Measurements from ENCODE around the gene CD82.

The CD82 gene

DNA sequence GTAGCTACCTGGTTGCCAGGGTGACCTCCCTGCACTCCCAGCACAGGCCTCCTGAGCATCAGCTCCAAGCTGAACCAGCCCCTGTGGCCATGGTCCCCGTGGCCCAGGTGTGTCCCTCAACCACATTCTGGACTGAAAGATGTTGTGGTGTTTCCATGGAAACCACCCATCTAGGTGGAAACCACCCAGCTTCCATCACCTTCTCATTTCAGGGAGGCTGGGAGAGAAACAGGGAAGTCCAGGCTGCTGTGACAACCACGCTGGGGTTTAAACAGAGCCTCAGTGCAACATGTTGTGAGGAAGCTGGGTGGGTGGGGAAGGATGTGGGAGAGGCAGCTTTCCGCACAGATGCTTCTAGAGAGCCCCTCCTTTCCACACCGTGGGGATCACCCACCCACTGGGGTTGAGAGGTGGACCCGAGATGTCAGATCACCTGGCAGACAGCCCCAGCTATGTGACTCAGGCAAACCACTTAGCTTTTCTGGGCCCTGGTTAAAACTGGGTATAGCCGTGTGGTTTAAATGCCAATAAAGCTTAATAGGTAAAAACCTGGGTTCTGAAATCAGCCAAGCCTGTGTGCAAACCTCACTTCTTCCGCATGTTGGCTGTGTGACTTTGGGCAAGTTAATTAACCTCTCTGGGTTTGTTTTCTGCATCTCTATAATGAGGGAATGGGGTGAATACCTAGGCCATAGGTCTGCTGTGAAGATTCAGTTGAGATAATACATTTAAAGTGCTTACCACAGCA is 46.4 kb downstream of the CD82 start:
- TF ChIP-seq, protein P1, sequence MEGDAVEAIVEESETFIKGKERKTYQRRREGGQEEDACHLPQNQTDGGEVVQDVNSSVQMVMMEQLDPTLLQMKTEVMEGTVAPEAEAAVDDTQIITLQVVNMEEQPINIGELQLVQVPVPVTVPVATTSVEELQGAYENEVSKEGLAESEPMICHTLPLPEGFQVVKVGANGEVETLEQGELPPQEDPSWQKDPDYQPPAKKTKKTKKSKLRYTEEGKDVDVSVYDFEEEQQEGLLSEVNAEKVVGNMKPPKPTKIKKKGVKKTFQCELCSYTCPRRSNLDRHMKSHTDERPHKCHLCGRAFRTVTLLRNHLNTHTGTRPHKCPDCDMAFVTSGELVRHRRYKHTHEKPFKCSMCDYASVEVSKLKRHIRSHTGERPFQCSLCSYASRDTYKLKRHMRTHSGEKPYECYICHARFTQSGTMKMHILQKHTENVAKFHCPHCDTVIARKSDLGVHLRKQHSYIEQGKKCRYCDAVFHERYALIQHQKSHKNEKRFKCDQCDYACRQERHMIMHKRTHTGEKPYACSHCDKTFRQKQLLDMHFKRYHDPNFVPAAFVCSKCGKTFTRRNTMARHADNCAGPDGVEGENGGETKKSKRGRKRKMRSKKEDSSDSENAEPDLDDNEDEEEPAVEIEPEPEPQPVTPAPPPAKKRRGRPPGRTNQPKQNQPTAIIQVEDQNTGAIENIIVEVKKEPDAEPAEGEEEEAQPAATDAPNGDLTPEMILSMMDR (conservative IDR thresholded peaks at IDR 0.05) = no peak
- H3K27ac ChIP-seq = no peak overlapping the region

DNA sequence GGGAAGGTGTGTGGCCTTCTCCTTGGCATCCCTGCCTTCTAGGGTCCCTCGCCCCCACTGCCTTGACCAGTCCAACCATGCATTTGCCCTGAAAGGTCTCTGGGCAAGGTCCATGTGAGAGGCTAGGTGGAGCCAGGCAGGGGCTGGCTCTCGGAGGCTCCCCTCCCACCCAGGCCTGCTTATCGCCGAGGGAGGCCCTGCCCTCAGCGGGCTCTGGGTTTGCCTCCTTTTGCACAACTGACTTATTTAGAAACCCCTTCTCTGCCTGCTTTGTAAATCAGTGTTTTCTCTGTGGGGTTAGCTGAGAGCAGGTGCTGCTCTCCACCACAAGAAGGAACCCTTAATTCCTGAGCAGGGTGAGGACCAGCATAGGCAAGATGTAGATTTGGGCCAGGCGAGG is 47.7 kb downstream of the CD82 start:
- no peak overlapping the region for H3K27ac ChIP-seq
- TF ChIP-seq, protein P1 (conservative IDR thresholded peaks at IDR 0.05) = no peak

DNA sequence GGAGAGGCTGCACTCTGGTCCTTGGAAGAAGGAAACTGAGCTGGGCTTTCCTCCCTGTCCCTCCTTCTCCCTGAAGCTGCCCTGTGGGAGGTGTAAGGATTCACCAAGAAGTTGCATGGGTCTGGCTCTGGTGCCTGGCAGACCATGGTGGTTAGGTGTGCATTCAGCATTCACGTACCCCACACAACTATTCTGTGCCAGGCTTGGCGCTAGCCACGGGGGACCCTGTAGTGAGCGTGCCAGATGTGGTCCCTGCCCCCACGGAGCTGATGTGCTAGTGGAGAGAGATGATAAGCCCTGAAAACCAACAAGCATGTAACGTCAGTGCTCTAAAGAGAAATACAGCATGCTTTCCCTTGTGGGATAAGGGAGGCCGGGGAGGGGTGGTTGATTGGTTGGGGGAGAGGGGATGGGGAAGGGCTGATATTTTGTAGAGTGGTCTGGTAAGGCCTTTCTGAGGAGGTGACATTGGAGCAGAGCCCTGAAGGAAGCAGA is 48.9 kb downstream of the CD82 start:
- TF ChIP-seq, protein P1 (conservative IDR thresholded peaks at IDR 0.05) = no peak
- H3K27ac ChIP-seq = no peak overlapping the region

DNA sequence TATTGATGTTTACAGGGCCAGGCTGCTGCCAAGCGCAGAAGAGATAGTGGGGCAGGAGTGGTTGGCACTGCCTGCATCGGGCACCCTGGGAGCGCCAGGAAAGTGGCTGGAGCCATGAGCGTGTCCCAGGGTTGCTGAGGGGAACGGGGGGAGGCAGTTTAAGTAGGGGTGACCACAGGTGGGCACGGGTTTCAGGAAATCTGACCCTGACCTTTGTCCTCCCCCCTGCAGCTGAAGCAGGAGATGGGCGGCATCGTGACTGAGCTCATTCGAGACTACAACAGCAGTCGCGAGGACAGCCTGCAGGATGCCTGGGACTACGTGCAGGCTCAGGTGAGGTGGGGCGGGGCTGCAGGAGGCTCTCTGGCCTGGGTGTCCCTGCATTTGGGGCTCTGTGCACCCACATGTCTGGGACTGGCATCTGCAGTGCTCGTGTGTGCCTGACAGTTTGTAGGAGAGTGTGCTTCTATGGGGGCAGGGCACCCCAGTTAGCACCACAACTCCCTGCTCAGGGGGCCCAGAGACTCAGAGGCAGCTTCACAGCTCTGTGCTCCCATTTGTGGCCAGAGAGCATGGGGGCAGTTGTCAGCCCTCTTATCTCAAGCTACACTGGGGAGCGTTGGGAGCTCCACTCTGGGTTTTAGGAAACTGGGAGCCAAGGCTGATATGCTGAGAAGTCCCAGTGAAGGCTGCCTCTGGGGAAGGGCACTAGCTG is 49.7 kb downstream of the CD82 start:
- TF ChIP-seq, protein P1 (conservative IDR thresholded peaks at IDR 0.05) = no peak
- H3K27ac ChIP-seq = no peak overlapping the region

DNA sequence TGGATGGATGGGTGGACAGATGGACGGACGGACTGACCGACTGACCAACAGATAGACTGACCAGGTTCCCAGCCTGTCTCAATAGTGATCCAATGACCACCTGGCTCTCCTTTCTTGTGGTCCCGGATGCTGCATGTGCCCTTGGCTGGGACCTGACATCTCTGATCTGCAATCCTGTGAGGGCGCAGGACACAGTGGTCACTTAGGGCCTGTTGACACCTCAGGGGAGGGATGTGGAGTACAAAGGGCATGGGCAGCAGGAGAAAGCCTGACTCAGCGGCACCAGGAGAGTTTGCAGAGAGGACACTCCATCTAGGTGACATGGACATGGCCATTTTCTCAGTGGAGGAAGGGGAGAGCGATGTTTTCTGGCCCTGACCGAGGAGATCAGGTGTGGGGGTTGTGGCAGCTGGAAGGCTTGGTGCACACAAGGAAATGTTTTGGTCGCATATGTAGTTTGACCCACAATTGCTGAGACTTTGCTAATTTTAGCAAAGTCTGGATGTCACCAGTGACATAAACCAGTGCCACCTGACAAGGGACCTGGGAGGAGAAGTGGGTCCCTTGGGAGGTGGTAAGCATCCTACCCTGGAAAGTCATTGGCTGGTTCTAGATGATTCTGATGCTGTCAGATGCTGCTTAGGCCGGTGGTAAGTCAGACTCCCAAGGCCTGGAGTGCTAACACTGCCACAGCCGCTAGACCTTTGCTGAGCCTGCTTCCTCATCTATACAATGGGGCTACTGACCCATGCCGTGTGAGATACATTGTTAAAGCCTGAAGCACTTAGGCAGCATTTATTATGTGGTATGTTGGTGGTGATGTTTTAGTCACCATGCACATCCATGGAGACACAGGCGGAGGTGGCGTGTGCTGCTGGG is 50.7 kb downstream of the CD82 start:
- H3K27ac ChIP-seq = no peak overlapping the region
- TF ChIP-seq, protein P1 (conservative IDR thresholded peaks at IDR 0.05) = no peak

DNA sequence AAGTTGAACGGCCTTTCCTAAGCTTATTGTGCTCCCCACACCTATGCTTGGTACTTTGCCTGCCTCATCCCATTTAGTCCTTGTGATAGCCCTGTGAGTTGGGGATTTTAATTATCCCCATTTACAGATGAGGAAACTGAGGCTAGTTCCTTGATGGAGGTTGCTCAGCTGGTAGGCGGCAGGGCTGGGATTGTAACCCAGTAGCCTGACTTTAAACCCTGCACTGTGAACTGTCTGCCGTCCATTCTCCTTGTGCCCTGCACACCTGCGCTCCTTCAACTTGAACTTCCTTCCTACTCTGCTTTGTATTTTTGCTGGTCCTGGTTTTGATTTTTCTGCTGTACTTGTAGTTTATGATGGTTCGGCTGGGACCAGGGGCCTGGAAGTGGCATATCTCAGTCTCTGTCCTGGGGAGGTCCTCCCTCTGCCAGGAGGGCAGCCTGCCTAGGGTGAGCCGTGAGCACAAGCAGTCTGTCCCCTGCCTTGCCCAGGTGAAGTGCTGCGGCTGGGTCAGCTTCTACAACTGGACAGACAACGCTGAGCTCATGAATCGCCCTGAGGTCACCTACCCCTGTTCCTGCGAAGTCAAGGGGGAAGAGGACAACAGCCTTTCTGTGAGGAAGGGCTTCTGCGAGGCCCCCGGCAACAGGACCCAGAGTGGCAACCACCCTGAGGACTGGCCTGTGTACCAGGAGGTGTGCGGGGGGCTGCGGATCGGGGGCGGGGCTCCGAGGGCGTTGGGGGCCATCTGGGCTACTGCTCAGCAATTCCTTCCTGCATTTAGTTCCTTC is 52.4 kb downstream of the CD82 start:
- TF ChIP-seq, protein P1 (conservative IDR thresholded peaks at IDR 0.05) = no peak
- no peak overlapping the region for H3K27ac ChIP-seq

All from VCaP (cell line).